GM12865 (cell line): Measurements from ENCODE around the gene PPP1R13B.

Experiments used
- DNase-seq: peaks from one replicate; pipeline ENCODE4 v3.0.0; 2010; ENCODE audit warnings: low read depth
- H3K4me3 ChIP-seq: 2 replicates; pipeline ENCODE4 v1.5.1; 2011; ENCODE audit warnings: mild to moderate bottlenecking, low read depth, low read length, control low read depth
- TF ChIP-seq, protein P1 (sequence below): IDR thresholded peaks from 2 replicates; pipeline ENCODE4 v1.5.1; 2011; ENCODE audit warnings: low read length, control low read depth, low read depth, inconsistent platforms; ENCODE audit not compliant: insufficient read depth; ENCODE audit errors: missing control alignments

The PPP1R13B gene

DNA sequence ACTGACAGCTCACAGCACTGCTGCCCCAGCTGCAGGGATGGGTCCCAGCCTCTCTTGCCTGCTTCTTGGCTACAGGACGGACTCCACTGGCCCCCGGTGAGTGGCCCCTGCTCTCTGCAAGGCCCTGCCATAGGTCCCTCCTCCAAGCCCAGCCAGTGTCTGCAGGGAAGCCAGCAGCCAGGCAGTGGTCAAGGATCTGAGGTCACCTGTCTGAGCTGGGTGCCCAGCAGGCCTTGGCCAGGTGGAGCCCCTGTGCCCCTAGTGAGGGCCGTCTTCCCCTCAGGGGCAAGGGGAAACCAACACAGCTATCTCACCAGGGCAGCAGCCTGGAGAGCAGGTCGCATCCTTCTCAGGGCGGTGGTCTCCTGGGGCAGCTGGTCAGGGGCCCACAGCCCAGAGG is 145.3 kb downstream of the PPP1R13B start:
- H3K4me3 ChIP-seq, result no peak overlapping the region
- TF ChIP-seq, protein P1, sequence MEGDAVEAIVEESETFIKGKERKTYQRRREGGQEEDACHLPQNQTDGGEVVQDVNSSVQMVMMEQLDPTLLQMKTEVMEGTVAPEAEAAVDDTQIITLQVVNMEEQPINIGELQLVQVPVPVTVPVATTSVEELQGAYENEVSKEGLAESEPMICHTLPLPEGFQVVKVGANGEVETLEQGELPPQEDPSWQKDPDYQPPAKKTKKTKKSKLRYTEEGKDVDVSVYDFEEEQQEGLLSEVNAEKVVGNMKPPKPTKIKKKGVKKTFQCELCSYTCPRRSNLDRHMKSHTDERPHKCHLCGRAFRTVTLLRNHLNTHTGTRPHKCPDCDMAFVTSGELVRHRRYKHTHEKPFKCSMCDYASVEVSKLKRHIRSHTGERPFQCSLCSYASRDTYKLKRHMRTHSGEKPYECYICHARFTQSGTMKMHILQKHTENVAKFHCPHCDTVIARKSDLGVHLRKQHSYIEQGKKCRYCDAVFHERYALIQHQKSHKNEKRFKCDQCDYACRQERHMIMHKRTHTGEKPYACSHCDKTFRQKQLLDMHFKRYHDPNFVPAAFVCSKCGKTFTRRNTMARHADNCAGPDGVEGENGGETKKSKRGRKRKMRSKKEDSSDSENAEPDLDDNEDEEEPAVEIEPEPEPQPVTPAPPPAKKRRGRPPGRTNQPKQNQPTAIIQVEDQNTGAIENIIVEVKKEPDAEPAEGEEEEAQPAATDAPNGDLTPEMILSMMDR, result no peak
- DNase-seq, result no peak

DNA sequence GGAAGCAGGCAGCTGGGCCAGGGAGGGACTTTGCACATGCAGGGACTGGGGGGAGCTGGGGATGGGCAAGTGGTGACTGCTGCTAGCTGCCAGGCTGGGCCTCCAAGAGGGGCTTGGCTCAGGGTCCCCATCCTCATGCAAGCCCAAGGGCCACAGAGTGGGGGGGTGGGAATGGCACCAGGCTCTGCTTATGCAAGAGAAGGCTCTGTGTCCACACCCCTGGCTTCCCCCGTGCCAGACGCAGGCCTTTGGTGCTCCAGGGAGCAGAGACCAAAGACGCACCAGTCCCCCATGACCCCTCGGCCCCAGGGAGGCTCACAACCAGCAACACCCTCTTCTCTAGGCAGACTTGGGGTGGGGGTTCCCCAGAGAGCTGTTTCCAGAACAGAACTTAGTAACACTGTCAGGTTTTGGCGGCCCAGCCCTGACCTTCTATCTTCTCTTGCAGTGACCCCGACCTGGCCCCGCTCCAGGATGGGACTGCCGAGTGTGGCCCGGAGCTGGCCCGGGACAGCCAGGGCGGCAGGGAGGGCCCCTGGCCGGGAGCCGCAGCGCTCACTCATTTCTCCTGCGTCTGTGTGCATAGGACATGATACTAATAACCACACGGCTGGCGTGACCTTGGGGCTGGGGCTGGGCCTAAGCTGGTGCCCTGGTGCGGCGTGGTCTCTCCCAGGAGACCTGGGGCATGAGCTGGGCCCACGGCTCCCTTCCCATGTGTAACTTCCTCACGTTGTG is 146.5 kb downstream of the PPP1R13B start:
- H3K4me3 ChIP-seq, result no peak overlapping the region
- no peak for DNase-seq
- TF ChIP-seq, protein P1, result no peak

DNA sequence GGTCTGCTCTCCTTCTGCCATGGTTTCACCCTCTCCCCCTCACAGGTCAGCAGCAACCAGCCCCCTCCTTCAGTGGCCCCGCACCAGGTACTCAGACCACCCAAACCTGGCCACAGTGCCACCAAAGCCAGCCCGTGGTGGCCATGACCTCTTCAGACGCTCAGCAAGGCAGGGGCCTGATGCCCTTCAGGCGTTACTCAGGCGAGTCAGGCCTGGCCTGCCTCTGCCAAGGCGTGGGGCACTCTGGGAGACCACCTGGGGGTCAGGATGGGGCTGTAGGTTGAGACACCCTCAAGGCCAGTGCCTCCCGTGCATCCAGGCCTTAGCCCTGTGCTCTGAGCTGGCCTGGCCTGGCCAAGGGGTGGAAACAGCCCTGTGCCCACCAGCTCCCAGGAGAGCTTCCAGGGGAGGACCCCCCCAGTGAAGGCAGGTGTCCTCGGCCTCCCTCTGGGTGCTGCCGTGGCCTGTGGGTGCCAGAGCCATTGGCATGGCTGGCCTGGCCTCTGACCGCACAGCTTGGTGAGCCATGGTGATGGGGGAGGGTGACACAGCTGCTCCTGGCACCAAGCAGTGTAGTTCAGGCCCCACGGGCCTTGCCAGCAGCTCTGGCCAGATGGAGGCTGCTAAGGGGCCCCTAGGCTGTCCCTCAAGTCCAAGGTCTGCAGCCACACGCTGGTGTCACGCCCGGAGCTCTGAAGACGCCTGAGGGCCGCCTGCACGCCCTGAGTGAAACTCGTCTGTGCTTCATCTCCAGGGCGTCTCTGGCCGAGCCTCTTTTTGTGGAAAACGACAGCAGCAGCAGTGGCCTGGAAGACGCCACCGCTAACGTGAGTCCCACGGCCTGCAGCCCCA is 147.2 kb downstream of the PPP1R13B start:
- no peak for DNase-seq
- H3K4me3 ChIP-seq, result no peak overlapping the region
- TF ChIP-seq, protein P1, result no peak

DNA sequence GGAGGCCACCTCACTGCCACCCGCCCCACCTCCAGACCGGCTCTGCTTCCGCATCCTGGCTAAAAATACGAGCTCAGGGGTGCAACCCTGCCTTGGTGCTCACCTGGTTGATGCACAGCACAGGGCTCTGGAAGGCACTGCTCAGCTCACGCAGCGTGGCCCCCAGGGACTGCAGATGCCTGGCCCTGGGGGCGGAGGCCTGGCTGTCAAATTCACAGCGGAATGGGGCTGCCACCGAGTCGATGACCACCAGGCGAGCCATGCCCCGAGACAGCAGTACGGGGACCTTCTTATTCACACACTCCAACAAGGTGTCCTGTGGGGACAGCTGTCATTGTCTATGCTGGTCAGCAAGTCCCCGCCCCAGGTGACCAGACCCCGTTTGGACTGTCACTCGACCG is 148.1 kb downstream of the PPP1R13B start:
- no peak overlapping the region for H3K4me3 ChIP-seq
- no peak for DNase-seq
- TF ChIP-seq, protein P1, result no peak

DNA sequence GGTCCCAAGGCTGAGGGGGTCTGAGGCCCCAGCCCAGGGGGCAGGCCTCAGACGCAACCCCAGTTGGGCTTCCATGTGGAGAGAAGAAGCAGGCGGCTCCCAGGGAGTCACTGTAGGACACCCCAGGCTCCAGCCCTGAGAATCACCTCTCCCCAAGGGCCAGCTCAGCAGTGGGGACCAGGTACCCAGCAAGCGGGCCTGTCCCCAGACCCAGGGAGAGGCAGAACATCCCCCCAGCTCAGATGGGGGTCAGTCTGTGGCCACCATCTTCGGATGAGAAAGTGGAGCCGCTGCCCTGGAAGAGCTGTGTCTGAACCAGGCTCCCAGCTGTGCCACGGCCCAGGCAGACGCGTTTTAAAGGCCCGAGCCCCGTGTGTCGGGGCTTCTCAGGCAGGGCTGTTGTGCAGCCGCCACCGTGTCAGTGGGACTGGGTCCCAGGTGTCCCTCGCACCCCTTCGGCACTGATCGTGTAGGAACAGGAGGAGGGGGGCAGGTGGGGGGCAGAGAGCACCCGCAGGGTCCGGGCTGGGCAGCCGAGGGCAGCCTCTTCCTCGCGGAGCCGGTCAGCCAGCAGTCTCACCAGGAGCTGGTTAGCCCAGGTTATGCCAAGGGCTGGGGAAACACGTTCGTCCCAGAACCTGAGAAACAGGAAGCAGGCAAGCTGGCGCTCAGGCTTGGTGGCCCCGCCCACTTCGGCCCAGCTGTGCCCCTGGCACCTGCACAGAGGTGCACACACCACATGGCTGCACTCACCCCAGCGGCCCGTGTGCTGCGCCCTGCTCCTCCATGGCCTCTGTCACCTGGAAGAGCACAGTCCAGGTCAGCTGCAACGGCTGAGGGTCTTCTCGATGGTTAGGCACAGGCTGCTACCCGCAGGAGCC is 148.8 kb downstream of the PPP1R13B start:
- no peak overlapping the region for H3K4me3 ChIP-seq
- TF ChIP-seq, protein P1, result no peak
- peak; percentile 44 for DNase-seq

DNA sequence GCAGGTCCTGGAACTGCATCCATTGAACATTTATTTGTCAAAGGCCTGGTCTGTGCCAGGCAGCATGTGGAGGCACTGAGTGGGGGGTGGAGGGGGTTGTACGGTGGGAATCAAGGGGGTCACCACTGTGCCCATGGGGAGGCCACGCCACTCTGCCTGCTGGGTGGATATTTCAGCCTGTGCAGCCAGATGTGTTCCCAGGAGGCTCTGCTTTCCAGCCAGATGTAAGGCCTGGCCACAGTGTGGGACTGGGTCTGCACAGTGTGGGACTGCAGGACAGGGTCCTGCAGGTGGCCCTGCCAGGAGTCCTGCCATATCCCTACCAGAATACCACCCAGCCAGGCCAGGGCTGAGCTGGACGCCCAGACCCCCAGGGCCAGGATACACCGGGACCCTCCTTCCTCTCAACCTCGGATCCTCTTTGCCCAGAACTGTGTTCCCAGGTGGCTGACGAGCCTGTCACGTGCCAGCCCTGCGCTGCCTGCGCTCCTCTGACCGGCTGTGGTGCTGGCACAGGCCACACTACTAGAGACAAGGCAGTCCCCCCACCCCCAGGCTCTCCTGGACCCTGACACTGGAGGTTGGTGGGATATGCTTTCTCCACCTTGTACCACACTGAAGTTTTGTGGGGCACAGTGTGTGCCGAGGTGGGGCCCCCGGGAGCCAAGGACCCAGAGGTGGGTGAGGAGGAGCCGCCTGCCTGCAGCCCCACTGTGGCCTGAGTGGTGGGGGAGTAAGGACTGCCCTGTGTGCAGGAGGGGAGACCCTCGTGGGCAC is 149.6 kb downstream of the PPP1R13B start:
- TF ChIP-seq, protein P1, result no peak

More for the DNA sequence above, 149.6 kb downstream of the PPP1R13B start:
- DNase-seq, result no peak
- no peak overlapping the region for H3K4me3 ChIP-seq
